Activated naive CD4-positive, alpha-beta T cell treated with anti-CD3 and anti-CD28 coated beads, Interleukin-2, amount 50 U/mL, for 72 hours (primary cell): Measurements from ENCODE around the gene STAM. TPM values are rescaled to one million over a fixed set of nuclear protein-coding genes. Genes with fewer than 3 reads are reported as not detected.

Source experiments
- ATAC-seq, 2 donors: fragments of 150-1000 bp; cut with Tn5 transposase; 2 replicates each; pipeline ENCODE4 v1.10.0; 2021; ENCODE audit warnings: mild to moderate bottlenecking in 2 of 2, moderate library complexity in 2 of 2
- DNase-seq, 2 donors: peaks; one replicate each; pipeline ENCODE4 v3.0.0; 2021 to 2022; ENCODE audit warnings: low spot score in 2 of 2
- H3K27ac Mint-ChIP-seq, 2 donors: one replicate each; pipeline ENCODE4 v1.8.0; 2022; ENCODE audit warnings: mild to moderate bottlenecking in 2 of 2, mixed read lengths in 2 of 2
- H3K36me3 Mint-ChIP-seq, 2 donors: one replicate each; pipeline ENCODE4 v1.8.0; 2022; ENCODE audit warnings: mixed read lengths in 2 of 2
- H3K9me3 Mint-ChIP-seq, 2 donors: one replicate each; pipeline ENCODE4 v1.8.0; 2022; ENCODE audit warnings: mixed read lengths in 2 of 2
- total RNA-seq, 2 donors: library from RNA; stranded (reverse); gene quantifications; one replicate each; pipeline ENCODE4 v1.2.3, GENCODE V29; 2022

The STAM gene
- total RNA-seq, 2 donors from 2014 or later: 22.3 to 30.8 TPM

DNA sequence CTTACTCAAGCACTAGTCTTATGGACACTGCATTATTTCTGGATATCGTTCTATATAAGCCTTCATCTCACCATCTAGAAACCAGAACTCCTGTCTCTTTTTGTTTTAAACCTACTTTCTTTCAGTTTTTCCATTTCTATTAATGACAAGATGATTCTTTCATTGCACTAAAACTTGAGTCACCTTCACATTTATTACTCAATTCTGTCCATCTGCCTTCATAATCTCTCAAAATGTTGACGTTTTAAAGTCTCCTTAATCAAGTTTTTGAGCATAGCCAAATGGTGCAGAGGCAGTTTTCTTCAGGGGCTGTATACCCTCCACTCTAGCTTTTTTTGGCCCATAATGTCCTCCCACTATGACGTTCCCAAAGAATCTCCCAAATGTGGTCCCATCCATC is 17.6 kb downstream of the STAM start:
- DNase-seq (no peak), ATAC-seq (no peak)
- H3K9me3 Mint-ChIP-seq: peaks cover 0 to 1% of the 10 kb centered on the region in 2 donors
- no peak overlapping the region for H3K27ac Mint-ChIP-seq
- H3K36me3 Mint-ChIP-seq: peaks cover 9 to 35% of the 10 kb centered on the region in 2 donors

DNA sequence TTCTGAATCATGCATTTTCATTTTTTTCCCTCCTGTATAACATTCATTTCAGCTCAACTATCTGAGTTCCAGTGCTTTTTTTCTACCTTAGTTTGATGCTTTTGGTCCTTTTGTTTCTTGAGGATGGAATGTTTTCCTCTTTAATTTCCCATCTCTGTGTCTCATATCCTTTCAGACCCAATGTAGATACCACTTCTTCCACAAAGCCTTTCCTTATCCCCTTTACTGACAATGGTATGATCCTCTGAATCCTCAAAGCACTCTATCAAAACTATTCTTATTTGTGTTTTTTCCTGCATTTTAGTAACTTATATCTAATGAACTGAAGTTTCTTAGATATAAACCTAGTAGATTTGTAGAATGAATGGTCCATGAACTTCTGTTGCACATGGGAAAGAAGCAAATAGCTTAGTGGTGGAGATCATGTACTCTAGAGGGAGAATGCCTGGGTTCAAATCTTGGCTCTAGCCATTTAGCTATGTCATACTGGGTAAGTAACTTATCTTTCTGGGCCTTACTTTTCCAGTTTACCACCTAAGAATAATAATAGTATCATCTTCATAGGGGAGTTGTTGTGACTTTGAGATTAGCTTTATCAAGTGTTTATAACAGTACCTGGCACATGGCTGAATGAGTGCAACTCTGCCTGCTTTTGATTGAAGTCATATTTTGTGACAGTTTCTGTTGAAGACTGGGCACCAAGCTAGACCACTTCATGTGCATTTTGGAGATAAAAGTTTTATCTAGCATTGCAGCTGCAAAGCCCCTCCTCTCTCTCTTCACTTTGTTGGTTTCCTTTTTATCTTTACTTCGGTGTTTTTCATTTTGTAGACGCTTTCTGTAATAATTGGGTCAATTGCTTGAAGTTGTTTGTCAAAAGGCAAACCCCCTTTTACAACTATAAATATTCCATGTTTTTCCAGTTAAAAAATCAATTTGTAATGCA is 18.5 kb downstream of the STAM start:
- H3K9me3 Mint-ChIP-seq: no peaks in the 10 kb centered on the region
- peaks cover 9 to 27% of the 10 kb centered on the region in 2 donors for H3K36me3 Mint-ChIP-seq
- no peak for ATAC-seq
- no peak overlapping the region for H3K27ac Mint-ChIP-seq
- DNase-seq: no peak

DNA sequence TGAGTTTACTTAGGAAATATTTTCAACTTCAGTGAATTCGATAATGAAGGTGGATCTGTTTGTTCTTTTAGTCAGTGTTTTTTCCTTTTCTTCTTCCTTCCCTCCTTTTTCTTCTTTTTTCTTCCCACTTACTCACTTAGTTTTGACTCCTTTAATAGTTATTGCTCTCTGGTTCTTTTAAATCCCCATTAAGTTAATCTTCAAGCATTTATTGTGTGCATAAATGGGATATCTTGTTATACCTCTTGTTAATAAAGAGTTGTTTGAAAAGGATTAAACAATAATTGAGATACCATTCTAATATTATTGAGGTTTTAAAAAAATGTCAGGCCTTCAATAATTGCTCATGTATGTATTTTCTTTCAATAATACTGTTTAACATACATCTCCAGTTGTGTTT is 19.5 kb downstream of the STAM start:
- H3K9me3 Mint-ChIP-seq: no peaks in the 10 kb centered on the region
- H3K36me3 Mint-ChIP-seq: peaks cover 9 to 26% of the 10 kb centered on the region in 2 donors
- no peak overlapping the region for H3K27ac Mint-ChIP-seq
- DNase-seq: no peak
- ATAC-seq: no peak

DNA sequence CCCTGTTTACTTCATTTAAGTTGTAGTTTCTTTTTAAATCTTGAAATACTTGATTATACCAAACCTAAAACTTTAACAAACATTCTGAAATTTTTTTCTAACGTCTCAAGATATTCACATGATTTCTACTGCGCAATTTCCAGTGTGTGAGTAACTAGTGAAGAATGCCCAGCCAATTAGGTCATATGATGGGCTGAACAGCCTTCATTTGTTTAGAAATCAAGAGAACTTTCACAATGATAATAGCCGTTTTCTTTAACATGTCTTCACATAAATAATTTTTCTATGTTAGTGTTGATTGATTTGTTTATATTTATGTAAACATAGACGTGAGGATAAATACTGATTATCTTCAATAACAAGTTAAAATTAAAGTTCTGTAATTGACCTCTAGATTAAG is 21.8 kb downstream of the STAM start:
- Mint-ChIP-seq H3K36me3 (peaks cover 9 to 33% of the 10 kb centered on the region in 2 donors), H3K27ac (no peak overlapping the region), H3K9me3 (no peaks in the 10 kb centered on the region)
- DNase-seq (no peak), ATAC-seq (no peak)

DNA sequence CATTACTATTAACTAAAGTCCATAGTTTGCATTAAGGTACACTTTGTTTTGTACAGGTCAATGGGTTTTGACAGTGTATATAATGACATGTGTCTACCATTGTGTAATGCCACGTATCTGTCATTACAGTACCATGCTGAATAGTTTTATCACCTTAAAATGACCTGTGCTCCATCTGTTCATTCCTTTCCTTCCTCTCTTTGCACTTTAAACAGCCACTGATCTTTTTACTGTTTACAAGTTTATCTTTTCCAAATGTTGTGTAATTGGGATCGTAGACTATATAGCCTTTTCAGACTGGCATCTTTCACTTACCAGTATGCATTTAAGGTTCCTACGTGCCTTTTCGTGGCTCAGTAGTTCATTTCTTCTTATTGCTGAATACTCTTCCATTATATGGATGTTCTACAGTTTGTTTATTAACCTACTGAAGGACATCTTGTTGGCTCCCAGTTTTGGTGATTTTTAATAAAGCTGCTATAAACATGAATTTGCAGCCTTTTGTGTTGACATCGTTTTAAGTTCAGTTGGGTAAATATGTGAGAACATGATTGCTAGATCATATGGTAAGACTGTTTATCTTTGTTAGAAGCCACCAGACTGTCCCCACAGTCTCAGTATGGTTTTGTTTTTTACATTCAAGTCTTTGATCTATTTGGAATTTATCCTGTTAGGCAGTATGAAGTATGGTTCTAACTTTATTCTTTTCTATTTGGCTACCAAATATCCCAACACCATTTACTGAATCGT is 24.7 kb downstream of the STAM start:
- Mint-ChIP-seq H3K36me3 (peaks cover 0 to 8% of the 10 kb centered on the region in 2 donors), H3K27ac (no peak overlapping the region)
- ATAC-seq: peak; percentile 58 to 60

DNA sequence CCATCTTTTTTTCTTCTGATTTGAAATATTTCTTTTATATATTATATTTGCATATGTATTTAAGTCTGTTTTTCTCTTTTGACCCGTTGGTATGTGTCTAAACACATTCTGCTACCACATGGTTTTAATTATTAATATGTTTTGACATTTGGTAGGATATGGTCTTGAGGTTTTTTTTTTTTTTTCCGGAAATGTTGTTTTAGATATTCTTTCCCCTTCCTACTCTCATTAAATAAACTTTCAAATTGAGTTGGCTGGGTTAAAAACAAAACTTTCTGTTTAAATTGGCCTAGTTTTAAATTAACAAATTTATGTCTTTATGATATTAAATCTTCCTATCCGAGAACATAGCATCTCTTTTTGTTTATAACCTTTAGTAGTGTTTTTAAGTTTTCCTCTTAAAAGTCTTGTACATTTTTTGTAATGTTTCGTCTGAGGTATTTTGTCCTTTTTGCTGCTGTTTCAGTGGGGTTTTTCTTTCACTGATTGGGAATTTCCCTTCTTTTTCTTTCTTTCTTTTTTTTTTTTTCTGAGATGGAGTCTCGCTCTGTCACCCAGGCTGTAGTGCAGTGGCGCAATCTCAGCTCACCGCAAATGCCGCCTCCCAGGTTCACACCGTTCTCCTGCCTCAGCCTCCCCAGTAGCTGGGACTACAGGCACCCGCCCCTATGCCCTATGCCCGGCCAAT is 25.4 kb downstream of the STAM start:
- peaks cover 0 to 7% of the 10 kb centered on the region in 2 donors for H3K36me3 Mint-ChIP-seq
- ATAC-seq (peak; percentile 61 to 70), DNase-seq (peak in 1 of 2 donors; percentile 60)
- peak overlapping the region; percentile 61 to 84 for H3K27ac Mint-ChIP-seq
- H3K9me3 Mint-ChIP-seq: no peaks in the 10 kb centered on the region

More for the DNA sequence above, 24.7 kb downstream of the STAM start:
- DNase-seq: no peak
- no peaks in the 10 kb centered on the region for H3K9me3 Mint-ChIP-seq

DNA sequence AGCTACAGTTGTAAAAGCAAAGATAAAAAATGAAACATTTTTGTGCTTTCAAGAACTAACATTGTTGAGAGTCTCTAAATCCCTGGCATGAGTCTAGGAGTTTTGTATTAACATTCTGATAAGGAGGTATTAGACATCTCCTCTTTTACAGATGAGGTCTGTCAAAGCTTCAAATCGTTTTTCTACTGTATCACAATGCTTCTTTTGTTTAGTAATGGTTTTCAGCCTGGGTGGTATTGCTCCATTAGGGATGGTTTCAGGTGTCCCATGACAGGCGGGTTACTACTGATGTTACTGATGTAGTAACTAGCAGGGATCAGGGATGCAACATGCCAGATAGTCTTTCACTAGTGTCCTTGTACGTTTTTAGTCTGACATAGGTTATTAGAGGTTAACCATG is 27.4 kb downstream of the STAM start:
- ATAC-seq (no peak), DNase-seq (no peak)
- Mint-ChIP-seq H3K36me3 (peaks cover 0 to 7% of the 10 kb centered on the region in 2 donors), H3K9me3 (no peaks in the 10 kb centered on the region), H3K27ac (no peak overlapping the region)

DNA sequence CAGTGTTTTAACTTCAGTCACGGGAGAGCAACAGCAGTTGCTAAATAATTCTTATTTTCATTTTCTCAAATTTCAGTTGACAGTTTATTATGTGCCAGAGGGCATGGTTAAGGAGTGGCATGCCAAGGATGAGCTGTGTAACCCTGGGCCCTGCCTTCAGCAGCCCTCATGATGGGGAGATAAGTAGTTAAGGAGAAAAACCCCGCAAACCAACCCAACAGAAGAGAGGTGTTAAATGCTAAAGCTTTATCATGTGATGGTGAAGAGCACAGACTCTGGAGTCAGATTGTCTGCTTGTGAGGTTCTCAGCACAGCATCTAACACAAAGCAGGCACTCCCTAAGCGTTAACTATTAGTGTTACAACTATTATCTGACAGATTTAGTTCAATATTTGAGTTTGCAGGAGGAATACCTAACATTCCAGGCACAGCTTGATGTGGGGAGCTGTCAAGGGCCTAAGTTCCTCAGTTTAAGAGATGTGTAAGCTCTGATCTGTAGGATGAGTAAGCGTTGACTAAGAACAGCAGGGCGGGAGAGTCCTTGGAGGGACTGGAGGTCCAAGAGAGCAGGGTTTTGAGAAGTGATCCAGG is 29.6 kb downstream of the STAM start:
- peak overlapping the region in 1 of 2 donors; percentile 15 for H3K27ac Mint-ChIP-seq
- peaks cover 0 to 7% of the 10 kb centered on the region in 2 donors for H3K36me3 Mint-ChIP-seq
- H3K9me3 Mint-ChIP-seq: no peaks in the 10 kb centered on the region
- DNase-seq (no peak), ATAC-seq (peak in 1 of 2 donors; percentile 45)

DNA sequence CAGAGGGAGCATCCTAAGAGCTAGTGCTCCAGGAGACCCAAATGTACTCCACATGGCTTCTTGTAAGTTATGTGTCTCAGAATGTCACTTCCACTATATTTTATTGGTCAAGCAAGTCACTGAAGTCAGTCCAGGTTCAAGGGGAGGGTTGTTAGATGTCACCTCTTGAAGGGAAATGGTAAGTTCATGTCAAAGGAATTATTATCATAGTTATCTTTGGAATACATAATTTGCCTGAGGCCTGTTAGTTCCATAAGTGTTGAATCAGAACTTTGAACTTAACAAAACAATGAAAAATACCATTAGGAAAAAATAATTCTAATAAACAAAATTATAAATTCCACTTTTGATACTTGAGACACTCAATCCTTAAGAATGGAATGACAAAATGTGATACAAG is 30.6 kb downstream of the STAM start:
- no peak for DNase-seq
- Mint-ChIP-seq H3K27ac (no peak overlapping the region), H3K9me3 (no peaks in the 10 kb centered on the region), H3K36me3 (peaks cover 0 to 7% of the 10 kb centered on the region in 2 donors)
- ATAC-seq: no peak

DNA sequence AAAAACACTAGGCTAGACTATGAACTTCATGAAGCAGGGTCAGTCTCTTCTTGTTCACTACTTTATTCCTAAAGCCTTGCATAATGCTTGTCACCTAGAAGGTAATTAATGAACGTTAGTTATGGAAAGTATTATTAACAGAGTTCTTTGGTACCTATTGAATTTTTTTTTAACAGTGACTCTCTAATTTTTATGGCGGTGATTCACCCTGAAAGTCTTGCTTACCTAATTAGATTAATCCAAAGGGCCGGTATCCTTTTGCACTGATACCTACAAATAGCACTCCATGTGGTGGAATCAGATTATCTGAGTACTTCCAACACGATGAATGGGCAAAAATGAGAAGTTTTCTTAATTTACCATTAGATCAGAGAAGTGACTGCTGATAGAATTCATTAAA is 31.7 kb downstream of the STAM start:
- DNase-seq (no peak), ATAC-seq (no peak)
- H3K36me3 Mint-ChIP-seq: peaks cover 0 to 10% of the 10 kb centered on the region in 2 donors
- H3K9me3 Mint-ChIP-seq: peaks cover 0 to 4% of the 10 kb centered on the region in 2 donors
- no peak overlapping the region for H3K27ac Mint-ChIP-seq

DNA sequence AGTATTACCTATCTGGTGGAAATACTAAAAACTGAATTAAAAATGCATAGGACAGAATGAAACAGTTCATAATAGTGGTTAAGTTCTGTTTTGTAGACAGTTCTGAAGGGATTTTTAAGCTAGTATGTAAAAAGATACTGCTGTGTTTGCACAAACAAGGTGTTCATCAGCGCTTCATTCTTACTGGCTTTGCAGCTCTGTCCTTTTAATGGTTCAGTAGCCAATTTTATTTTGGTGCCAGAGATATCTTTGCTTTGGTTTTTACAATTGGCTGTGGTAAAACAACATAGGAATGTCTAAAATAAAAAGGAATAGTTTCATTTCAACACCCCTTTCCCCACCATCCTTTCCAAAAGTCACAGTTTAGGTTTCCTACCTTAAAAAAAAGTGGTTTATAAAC is 33.0 kb downstream of the STAM start:
- H3K27ac Mint-ChIP-seq: no peak overlapping the region
- H3K9me3 Mint-ChIP-seq: peaks cover 0 to 4% of the 10 kb centered on the region in 2 donors
- ATAC-seq (no peak), DNase-seq (no peak)
- peaks cover 0 to 14% of the 10 kb centered on the region in 2 donors for H3K36me3 Mint-ChIP-seq

DNA sequence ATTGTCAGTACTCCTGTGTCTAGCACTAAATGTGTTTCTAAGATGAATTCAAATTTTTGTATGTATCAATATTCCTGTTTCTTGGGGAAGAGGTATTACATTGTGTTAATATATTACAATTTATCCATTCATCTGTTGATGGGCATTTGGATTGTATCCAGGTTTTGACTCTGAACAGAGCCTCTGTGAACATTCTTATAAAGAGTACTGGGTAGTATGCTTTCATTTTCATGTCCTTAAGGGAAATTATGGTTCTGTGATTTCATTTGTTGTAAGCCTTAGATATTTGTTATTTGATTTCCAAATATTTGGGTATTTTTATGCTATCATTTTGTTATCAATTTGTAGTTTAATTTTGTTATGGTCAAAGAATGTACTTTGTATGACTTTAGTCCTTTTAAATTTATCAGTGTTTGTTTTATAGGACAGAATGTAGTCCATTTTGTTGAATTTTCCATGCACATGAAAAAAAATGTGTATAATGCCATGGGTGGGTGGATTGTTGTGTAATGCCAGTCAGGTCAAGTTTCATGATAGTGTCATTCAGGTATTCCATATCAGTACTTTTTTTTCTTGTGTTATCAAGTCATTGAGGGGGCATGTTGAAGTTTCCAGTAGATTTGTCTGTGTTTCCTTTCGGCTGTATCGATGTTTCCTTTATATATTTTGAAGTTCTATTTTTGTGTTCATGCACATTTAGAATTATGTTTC is 38.4 kb downstream of the STAM start:
- peak overlapping the region in 1 of 2 donors; percentile 36 for H3K27ac Mint-ChIP-seq
- ATAC-seq (no peak), DNase-seq (no peak)
- H3K36me3 Mint-ChIP-seq: peaks cover 0 to 27% of the 10 kb centered on the region in 2 donors
- peaks cover 0 to 4% of the 10 kb centered on the region in 2 donors for H3K9me3 Mint-ChIP-seq

DNA sequence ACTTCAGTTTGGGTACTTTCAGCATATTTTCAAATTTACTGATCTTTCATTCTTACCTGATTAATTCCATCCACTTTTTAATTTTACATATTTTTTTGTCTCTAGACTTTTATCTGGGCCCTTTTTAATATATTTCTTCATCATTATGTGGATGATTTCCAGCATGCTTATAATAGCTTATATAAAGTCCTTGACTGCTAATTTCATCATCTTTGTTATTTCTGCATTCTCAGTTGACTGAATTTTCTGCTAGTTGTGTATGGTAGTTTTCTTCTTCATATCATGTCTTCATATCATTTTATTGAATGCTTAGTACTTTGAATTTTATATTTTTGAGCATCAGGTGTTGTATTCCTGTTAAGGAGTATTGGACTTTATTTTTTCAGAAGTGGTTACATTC is 39.6 kb downstream of the STAM start:
- H3K9me3 Mint-ChIP-seq: peaks cover 0 to 4% of the 10 kb centered on the region in 2 donors
- peaks cover 0 to 27% of the 10 kb centered on the region in 2 donors for H3K36me3 Mint-ChIP-seq
- DNase-seq (no peak), ATAC-seq (no peak)
- H3K27ac Mint-ChIP-seq: peak overlapping the region; percentile 9 to 45

DNA sequence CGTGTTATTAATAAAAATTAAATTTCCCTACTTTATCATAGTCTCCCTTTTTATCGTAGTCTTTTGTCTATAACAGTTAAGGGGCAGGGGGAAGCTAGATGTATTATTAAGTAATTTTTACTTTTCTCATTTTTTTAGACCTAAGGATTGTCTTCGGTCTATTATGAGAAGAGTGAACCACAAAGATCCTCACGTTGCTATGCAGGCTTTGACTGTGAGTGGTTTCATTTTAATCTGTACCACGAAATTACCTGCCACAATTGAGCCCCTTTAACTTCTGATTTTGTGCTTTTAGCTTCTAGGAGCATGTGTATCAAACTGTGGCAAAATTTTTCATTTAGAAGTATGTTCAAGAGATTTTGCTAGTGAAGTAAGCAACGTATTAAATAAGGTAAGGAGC is 40.6 kb downstream of the STAM start:
- Mint-ChIP-seq H3K9me3 (peaks cover 0 to 4% of the 10 kb centered on the region in 2 donors), H3K27ac (no peak overlapping the region), H3K36me3 (peaks cover 0 to 27% of the 10 kb centered on the region in 2 donors)
- ATAC-seq (no peak), DNase-seq (no peak)

DNA sequence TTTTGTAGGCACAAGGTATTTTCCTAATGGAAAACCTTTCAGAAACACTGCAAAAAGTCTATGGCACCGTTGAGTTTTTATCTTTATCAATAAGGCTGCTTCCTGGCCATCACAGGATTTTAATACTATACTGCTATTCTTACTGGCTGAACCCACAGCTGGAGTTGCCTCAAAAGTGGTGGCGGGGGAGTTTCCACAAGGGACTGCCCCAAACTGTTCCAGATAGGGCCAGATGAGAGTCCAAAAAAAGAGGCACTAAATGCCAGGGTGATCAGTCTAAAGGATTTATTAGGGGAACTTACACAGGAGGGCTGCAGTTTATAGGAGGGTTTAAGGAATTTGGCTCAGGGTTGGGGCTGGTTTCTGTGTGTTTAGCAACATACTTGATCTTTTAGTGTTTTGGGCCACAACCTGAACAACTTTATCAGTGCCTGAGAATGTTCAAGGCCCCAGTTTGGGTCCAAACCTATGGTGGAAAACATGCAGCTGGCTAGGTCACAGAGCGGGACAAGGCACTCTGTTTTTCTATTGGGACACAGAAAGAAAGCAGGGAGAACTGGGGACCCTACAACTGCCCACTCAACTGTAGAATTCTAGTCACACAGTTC is 41.4 kb downstream of the STAM start:
- no peak for DNase-seq
- Mint-ChIP-seq H3K36me3 (peaks cover 0 to 20% of the 10 kb centered on the region in 2 donors), H3K27ac (peak overlapping the region; percentile 36 to 57), H3K9me3 (no peaks in the 10 kb centered on the region)
- peak; percentile 56 to 89 for ATAC-seq
